GM19438 (cell line): Measurements from ENCODE around the gene MAN2A1.

Experiments used
- ATAC-seq: cut with Tn5 transposase; IDR thresholded peaks from one replicate; pipeline ENCODE4 v1.9.1; 2021; ENCODE audit warnings: low read depth; ENCODE audit not compliant: unreplicated experiment

The MAN2A1 gene

DNA sequence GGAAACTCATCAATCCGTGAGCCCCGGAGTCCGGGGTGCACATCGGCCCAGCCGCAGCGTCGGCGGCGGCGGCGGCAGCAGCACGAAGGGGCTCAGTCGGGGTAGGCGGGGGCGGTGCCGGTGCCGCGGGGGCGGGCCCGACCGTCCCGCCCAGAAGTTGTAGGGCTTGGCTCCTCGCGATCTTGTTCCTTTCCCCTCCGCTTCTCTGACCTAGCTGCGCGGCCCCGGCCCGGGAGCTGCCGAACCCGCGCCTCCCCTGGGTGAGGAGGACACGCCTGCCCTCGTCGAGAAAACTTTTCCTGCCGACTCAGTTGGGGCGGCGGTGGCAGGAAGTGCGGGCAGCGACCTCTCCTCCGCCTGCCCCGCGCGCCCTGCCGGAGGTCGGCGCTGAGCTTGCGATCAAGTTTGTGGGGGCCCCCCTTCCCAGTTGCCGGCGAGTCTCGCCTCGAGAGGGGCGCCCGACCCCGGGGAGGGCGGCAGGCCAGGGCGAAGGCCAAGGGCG is at the start of gene MAN2A1:
Gene MAN2A1, plus strand, starts transcription at position 188 of the 502 bp plus-strand sequence. CDS start 491 bp downstream, outside the sequence.
- peak; percentile 45 for ATAC-seq

DNA sequence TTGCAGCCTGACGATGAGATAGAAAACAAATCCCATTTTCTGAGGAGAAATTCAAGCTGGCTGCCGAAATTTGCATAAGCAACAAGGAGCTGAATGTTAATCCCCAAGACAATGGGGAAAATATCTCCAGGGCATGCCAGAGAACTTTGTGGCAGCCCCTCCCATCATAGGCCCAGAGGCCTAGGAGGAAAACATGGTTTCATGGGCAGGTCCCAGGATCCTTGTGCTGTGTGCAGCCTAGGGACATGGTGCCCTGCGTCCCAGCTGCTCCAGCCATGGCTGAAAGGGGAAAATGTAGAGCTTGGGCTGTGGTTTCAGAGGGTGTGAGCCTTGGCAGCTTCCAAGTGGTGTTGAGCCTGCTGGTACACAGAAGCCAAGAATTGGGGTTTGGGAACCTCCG is 48.8 kb upstream of the MAN2A1 start:
- no peak for ATAC-seq

DNA sequence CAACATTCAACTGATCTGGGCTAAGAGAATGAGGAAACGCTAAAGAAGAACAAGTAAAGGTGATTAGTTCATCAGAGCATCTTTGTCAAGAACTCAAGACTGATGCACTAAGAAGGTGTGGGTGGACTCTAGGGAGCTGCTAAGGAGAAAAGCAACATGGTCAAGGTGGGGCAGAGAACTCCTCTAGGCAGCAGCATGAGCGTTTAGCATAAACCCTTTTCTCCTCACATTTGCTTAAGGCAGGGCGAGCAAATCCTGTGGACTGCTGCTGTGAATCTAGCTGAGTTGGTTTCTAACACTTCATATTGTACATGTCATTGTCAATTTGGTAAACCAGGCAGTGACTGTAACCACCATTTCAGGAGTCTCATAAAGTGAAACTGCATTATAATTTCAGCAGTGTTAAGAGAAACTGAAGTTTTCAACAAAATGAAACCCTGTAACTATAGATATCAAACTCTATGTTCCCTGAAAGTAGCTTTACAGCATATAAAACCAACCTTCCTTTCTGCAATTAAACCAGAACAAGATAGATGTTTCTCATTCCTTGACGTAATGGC is 45.9 kb upstream of the MAN2A1 start:
- no peak for ATAC-seq

DNA sequence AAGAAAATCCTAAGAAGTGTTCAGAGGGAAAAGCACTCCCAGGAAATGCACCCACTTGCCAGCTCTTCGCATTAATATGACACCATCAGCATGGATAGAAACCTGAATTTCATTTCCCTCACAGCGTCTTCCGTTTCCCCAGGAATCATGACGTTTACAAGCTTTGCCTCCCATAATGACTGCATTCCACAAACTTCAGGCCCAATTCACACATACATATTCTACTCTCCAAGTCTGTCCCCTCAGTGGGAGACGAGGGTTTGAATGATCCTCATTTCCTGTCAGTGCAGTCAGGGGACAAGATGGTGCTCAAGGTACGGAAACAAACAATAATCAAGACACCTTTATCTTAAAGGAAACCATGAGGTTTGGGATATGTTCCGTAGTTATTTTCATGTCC is 44.9 kb upstream of the MAN2A1 start:
- no peak for ATAC-seq

DNA sequence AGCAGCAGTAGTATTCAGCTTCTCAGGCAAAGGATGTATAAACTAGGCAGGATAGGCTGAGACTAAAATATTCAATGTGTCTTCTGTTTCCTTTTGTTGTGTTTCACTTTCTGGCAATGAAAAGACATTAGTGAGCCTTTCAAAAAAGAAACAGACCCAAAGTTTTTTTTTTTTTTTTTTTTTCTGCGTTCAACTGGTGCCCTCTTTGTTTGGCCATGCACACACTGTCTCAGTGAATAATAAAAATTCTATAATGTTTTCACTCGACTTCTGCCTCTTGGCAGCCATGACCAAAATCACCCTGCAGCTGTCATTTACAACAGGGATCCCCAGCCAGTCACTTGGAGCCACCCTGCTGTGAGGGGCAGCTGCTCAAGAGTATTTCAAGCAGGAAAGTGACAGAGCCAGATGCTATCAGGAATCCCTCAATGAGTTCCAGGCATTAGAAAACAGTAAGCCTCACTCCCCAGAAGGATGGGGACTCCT is 44.0 kb upstream of the MAN2A1 start:
- ATAC-seq: no peak

DNA sequence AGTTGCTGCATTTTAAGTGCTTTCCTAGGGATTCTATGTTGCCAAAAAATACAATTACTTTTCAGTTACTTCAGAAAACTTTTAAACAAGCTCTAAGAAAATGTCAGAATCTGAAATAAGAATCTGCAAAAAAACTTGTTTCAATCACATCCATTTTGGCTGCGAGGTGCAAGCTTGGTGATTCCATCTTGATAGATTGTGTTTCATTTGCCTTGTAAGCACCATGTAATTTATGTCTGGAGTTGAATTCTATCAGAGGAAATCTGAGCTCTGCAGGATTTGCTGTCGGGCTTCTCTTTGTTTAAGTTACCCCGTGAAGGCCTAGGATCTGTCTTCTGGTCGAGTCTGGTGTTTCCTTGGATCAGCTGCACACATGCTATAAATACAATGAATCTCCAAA is 40.4 kb upstream of the MAN2A1 start:
- no peak for ATAC-seq

DNA sequence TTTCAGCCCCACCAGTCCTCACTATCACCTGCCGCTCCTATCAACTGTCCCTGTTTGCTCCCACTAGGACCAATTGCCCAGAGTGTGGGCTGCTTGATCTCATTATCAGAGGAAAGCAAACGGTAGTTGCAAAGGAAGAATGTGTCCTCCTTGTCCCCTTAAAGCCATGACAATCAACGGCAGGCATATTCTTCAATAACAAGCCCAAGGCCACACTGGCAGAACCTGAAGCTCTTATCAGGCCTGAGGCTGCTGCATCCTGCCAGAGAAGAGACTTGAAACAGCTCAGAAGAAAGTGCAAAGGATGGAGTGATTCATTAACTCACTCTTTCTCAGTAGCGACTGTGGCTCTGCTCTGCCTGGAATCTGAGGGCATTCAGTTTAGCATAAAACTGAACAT is 39.2 kb upstream of the MAN2A1 start:
- no peak for ATAC-seq

DNA sequence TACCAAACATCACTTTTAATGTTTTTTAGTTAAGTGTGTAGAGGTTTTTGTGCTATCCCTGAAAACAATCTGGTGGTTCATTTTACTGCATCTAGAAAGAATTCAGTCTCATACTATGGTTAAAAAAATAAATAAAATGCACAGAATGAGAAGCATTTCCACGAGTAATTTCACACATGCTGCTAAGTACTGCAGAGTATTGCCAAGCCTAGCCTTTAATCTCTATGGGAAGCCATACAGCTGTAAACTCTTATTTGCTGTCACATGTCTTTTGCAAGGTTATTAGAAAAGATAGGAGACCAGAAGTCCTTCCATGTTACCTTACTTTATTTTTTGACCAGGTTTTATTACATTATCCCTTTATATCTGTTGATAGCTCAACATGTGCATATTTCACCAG is 37.6 kb upstream of the MAN2A1 start:
- ATAC-seq: no peak

DNA sequence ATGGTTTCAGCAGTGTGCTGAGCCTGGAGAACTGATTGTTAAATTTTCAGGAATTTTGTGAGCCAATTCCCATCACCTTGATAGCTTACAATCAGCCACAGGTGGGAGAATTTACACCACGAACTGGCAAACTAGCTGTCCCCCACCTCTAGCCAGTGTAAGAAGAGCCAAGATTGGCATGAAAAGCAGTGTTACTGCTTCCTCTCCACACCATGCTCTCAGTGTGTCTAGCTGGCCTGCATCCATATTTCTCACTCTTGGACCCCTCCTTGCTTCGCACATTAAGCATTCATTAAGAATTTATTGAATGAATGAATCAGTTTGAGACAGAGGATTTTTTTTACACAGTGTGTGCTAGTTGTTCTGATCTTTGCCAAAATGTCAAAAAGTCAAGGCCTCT is 36.7 kb upstream of the MAN2A1 start:
- ATAC-seq: no peak

DNA sequence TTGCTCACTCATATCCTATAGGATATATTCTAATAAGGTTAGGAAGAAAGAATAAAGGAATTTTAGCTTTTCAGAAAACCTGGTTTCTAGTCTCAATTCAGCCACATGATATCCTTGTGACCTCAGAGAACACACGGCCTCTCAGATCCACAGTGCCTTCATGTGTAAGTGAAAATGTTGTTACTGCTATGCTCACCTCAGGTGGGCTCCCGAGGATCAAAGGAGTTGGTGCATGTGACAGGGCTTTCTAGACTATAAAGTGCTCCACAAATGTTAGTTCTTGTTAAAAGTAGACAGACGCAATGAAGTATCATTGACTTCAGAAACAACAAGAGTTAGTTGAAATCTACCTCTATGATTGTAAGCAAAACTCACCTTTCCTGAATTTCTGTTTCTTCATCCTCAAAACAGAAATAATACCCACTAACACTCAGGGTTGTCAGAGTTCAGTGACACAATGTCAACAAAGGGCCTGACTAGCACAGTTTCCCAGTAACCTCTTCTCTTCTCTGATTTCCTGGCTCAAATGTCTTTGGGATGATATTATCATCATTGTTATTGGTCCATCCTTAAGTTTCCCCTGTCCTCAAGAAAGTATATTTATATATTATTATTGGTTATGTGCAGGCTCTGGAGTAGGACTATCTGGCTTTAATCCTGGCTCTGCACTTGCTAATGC is 36.0 kb upstream of the MAN2A1 start:
- ATAC-seq: no peak

DNA sequence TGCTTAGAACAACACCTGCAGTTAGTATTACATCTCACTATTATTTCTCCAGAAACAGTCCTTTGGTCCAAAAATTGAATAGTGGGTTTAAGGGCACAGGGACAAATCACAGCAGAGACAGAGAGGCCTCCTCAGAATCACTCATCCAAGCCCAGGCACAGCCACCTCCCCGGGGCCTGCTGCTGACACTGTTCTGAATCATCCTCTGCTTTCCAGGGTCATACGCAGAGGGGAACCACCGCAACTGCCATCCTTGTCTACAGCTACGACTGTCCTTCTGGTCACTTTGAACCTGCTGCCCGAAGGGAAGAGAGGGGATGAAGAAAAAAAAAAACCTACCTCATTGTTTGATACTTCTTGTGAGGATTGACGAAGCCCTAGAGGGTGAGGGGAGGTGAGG is 35.3 kb upstream of the MAN2A1 start:
- ATAC-seq: no peak

DNA sequence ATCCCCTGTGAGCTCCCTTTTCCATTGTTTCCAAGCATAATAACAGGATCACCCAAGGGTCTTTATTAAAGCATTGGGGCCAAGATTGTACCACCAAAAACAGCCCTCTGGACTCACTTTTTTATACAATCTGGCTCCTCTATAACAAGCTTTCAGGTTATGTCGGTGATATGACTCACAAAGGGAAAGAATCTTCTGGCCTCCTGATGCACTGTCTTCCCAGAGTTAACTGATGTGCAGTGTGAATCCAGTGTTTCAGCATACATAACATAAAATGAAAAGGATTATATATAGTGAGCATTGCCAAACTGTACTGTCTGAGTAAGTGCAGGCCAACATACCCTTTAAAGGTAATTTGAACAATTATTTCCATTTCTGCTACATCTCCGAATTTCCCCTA is 33.9 kb upstream of the MAN2A1 start:
- no peak for ATAC-seq

DNA sequence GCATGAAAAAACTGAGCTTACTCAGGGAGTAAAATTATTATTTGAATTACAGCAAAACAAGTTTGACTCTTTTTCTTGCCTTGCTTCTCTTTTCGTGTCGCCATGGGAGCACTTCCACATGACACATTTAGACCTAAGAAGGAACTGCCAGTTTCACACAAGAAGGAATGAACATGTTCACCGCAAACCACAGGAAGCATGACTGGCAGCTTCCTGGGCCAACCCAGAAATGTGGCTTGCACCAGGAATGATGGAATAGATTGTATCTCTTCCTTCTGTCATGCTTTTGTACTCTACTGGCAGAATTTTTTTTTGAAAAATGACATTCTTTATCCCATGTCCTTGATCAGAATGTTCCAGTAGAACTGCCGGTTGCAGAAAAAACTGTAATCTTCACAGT is 32.9 kb upstream of the MAN2A1 start:
- ATAC-seq: no peak

DNA sequence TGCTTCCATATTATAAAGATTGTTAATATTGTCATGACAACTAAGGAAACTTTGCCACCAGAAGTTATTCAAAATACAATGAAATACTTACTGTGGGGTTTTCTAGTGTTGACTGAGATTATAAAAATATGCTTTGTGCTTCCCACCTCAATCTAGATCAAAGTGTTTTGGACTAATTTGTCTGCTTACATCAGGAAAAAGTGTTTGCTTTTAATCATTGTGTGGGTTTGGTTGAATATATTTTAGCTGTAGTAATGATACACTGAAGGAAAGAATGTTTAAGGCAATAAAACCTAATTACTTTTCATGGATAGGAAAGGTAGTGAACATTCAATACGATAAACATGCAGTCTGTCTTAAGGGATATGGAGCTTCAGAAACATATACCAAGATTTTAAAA is 29.8 kb upstream of the MAN2A1 start:
- no peak for ATAC-seq

DNA sequence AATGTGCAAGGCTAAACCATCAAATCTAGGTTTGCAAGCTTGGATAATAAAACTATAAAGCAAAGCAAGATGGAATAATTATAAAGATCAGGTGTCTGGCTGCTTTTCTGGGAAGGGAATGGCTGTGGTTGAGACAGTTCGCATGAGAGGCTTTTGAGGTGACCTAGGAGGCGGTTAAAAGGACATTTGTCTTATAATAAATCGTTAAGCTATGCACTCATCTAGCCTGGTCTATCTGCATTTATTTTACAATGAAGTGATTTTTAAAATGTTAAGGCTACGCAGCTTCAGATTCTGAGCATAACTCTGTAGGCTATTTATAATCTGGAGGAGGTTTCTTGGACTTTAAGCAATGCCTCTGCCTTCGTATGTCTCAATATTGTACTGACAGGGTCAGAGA is 29.4 kb upstream of the MAN2A1 start:
- ATAC-seq: no peak

DNA sequence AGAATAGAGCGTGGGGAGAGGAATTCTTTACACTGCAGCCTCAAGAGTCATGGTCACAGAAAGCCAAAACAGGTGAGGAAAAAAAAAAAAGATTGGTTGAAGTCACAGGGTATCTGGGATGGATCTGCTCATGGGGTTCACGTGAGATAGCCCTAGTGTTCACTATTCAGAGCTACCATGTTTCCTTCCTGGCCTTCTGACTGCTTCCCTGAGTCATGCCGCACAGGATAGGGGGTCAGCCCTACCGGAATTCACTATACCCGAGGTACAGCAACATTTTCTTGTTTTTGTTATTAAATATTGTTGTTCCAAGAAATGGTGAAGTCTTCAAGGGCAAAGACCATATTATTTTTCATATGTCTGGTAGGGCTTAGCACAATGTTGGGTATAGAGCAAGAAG is 21.5 kb upstream of the MAN2A1 start:
- ATAC-seq: no peak

DNA sequence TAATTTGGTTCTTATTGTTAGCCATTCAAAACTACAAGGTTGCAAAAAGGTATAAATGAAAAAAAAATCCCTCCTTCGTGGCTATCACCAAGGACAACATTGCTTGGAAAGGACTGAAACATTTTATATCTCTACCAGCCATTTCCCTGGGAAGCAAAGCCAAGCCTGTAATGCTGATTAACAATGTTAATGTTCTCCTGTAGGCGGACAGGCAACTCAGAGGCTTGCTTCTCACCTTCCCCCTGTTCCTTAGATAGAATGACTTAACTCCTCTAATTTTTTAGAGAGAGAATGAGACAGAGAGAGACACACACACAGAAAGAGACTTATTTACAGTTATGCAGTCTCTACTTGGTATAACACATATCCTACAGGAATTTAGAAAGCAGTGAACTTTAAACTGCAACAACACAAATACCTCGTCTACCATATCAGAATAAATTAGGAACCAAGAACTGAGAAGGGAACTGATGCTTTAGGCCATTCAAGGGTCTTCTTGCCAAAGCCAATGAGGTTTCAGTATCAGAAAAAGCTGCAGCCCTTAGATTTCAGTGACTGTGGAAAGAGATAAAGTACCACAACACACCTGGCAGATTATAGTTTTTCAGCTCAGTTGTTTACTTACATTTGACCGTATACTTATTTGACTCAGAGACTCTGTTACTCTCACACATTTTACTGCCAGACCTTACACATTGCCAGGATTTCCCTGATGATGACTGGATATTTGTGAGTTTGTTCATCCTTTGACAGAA is 20.9 kb upstream of the MAN2A1 start:
- ATAC-seq: peak; percentile 89

DNA sequence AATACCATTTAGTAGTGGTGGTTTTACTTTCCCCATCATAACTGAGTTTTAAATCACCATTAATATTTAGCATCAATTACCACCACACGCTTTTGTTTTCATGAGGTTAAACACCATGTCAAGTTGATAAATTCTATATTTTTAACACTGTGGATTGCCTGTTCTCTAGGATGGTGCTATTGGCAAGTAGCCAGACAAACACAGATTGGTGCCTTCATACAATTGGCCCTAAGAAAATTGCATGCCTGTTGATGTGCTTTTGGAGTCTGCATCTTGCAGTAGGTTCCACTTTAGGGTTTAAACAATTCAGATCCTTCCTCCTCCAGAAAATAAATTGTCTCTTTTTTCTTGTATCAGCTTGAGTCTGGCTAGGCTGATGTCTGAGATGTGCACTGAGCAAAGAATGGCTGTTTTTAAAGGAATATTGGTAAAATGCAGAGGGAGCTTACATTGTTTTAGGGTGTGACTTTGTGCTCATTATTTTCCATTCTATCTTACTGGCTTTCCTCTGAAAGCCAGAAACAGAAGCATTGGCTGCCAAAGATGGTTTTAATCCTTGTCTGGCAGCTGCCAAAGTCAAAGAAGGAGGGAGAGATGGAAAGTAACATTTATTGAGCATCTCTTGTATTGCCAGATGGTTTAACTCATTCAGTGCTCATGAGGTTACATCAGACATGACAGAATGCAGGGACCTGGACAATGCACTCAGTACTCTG is 19.6 kb upstream of the MAN2A1 start:
- no peak for ATAC-seq

DNA sequence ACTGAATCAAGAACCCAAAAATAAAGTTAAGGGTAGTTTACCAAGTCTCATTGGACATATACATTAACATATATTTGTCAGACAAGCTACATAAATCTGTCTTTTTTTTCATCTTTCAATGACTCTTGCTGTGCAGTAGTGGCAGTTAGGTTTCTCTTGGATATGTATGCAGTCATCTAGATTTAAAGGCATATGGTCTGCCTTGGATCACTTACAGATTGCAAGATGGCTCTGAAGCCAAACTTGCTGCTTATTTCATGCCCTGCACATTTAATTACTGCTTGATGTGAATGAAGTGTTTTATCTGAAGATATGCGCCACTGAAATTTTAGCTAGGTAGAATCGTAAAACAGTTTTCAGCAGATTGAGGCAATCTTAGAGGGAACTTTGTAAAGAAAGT is 18.6 kb upstream of the MAN2A1 start:
- ATAC-seq: no peak

DNA sequence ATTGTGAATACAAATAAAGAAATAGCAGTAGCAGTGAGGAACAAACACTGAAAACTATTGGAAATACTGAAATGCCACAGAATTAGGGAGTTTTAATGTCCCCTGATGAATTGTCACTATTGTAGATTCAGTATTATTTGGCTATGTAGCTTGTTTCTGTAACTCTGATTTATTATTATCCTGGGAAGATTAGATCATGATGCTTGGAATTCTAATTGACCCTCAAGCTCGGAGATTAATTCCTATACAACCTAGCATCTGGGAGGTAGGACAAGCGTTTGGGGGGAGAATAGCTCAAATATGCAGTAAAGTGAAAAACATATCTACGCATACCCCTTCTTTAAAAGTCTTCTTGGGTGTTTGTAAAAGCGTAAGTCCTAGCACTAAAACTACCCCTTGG is 15.1 kb upstream of the MAN2A1 start:
- no peak for ATAC-seq

DNA sequence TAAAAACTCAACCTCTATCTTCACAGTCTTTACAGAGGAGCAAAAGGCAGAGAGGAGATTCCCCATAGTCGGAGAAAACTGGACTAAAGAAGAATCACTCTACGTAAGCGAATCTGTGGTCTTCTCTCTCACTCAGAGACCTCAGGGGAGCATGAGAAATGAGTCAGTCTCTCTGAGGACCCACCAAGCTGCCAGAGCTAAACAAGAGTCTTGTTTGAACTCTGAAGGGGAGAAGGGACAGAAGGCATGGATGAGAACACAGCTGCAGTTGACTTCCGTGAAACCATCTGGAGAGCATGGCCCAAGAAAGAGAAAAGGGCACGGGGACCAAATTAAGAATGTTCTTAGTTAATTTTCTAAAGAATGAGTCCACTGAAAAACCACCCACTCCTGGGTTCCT is 12.8 kb upstream of the MAN2A1 start:
- ATAC-seq: no peak
